H7 (cell line): ENCODE results near the gene HTR1D. TPM values are rescaled to one million over a fixed set of nuclear protein-coding genes. Genes with fewer than 3 reads are reported as not detected.

ENCODE experiments used
- DNase-seq: peaks from one replicate; pipeline ENCODE4 v3.0.0; 2012
- H3K27me3 ChIP-seq: 2 replicates; pipeline ENCODE4 v1.6.0; 2011; ENCODE audit warnings: mild to moderate bottlenecking, low read length; ENCODE audit not compliant: control insufficient read depth, insufficient read depth
- H3K36me3 ChIP-seq: replicated peaks from 2 replicates; pipeline ENCODE4 v1.5.1; 2011; ENCODE audit warnings: low read length; ENCODE audit not compliant: control insufficient read depth, insufficient read depth
- H3K4me3 ChIP-seq: 2 replicates; pipeline ENCODE4 v1.5.1; 2011; ENCODE audit warnings: low read depth, mild to moderate bottlenecking, control low read depth, low read length, moderate library complexity; ENCODE audit not compliant: insufficient read depth
- total RNA-seq: library from RNA; depleted of rRNA; stranded (reverse); fragments of >200 nt; shearing (Covaris generic); gene quantifications from 2 replicates; pipeline ENCODE4 v1.2.3, GENCODE V29; 2014

The HTR1D gene
- total RNA-seq, 1 experiment from 2014 or later, result 4.1 TPM

GRCh38 chr1:23184212-23184934 is 32.9 kb downstream of the HTR1D start:
- Histone ChIP-seq H3K4me3 (no peak overlapping the region), H3K27me3 (no peaks in the 10 kb centered on the region; the same call in 1 of the 2 replicates), H3K36me3 (no peaks in the 10 kb centered on the region)
- DNase-seq, result peak; percentile 85

GRCh38 chr1:23179862-23180261 is 37.4 kb downstream of the HTR1D start:
- DNase-seq, result no peak
- H3K36me3 ChIP-seq, result no peaks in the 10 kb centered on the region
- H3K4me3 ChIP-seq, result no peak overlapping the region
- H3K27me3 ChIP-seq, result peaks cover 21% of the 10 kb centered on the region

GRCh38 chr1:23178950-23179349 is 38.4 kb downstream of the HTR1D start:
- Histone ChIP-seq H3K4me3 (no peak overlapping the region), H3K27me3 (peaks cover 21% of the 10 kb centered on the region), H3K36me3 (no peaks in the 10 kb centered on the region)
- peak; percentile 45 for DNase-seq

GRCh38 chr1:23178414-23178813 is 38.9 kb downstream of the HTR1D start:
- no peaks in the 10 kb centered on the region for H3K36me3 ChIP-seq
- no peak for DNase-seq
- peaks cover 21% of the 10 kb centered on the region for H3K27me3 ChIP-seq
- H3K4me3 ChIP-seq, result no peak overlapping the region

- Histone ChIP-seq H3K36me3 (no peaks in the 10 kb centered on the region), H3K4me3 (peak overlapping the region; percentile 62), H3K27me3 (peaks cover 21% of the 10 kb centered on the region)
- DNase-seq, result peak; percentile 94
These were observed 39.6 kb downstream of the HTR1D start for GRCh38 chr1:23177438-23178380.

GRCh38 chr1:23177031-23177430 is 40.3 kb downstream of the HTR1D start:
- Histone ChIP-seq H3K36me3 (no peaks in the 10 kb centered on the region), H3K4me3 (peak overlapping the region; percentile 62), H3K27me3 (peaks cover 21% of the 10 kb centered on the region)
- DNase-seq, result no peak

GRCh38 chr1:23174426-23175110 is 42.7 kb downstream of the HTR1D start:
- DNase-seq, result no peak
- no peaks in the 10 kb centered on the region for H3K36me3 ChIP-seq
- no peak overlapping the region for H3K4me3 ChIP-seq
- H3K27me3 ChIP-seq, result peaks cover 21% of the 10 kb centered on the region

- DNase-seq, result no peak
- H3K36me3 ChIP-seq, result no peaks in the 10 kb centered on the region
- no peak overlapping the region for H3K4me3 ChIP-seq
- 0 out of 2 replicates have a peak, but pooled peaks cover 1% of the 10 kb centered on the region for H3K27me3 ChIP-seq
These were observed 46.0 kb downstream of the HTR1D start for GRCh38 chr1:23171181-23171755.

GRCh38 chr1:23169727-23170335 is 47.5 kb downstream of the HTR1D start:
- Histone ChIP-seq H3K36me3 (no peaks in the 10 kb centered on the region; the same call in 1 of the 2 replicates), H3K27me3 (no peaks in the 10 kb centered on the region), H3K4me3 (peak overlapping the region; percentile 88)
- DNase-seq, result no peak

- no peak for DNase-seq
- H3K36me3 ChIP-seq, result no peaks in the 10 kb centered on the region; the same call in 1 of the 2 replicates
- H3K4me3 ChIP-seq, result peak overlapping the region; percentile 88
- no peaks in the 10 kb centered on the region for H3K27me3 ChIP-seq
These were observed 48.1 kb downstream of the HTR1D start for GRCh38 chr1:23169195-23169575.

- Histone ChIP-seq H3K27me3 (no peaks in the 10 kb centered on the region), H3K4me3 (peak within 1 kb of the TSS; percentile 88)
- DNase-seq, result peak; percentile 92
These were observed 48.7 kb downstream of the HTR1D start, which contains the start of gene LUZP1 for GRCh38 chr1:23168445-23169194. TSS of gene LUZP1 (minus strand) at chr1:23168856.

GRCh38 chr1:23168079-23168444 is 49.2 kb downstream of the HTR1D start:
- Histone ChIP-seq H3K36me3 (no peaks in the 10 kb centered on the region; the same call in 1 of the 2 replicates), H3K27me3 (no peaks in the 10 kb centered on the region), H3K4me3 (peak overlapping the region; percentile 88)
- no peak for DNase-seq

More at GRCh38 chr1:23168445-23169194, 48.7 kb downstream of the HTR1D start, which contains the start of gene LUZP1:
- no peaks in the 10 kb centered on the region; the same call in 1 of the 2 replicates for H3K36me3 ChIP-seq
